Measurements from ENCODE around the gene LRCH4. TPM values are rescaled to one million over a fixed set of nuclear protein-coding genes. Genes with fewer than 3 reads are reported as not detected.

LRCH4 gene
- total and polyA plus RNA-seq, 2 of the 13 experiments (the other 11 are each of a cell fraction or from before 2014, with no cell fraction given) = 7.0 to 9.3 TPM

- TF ChIP-seq NFAT5 (CRISPR knock-in tag; IDR thresholded peaks at IDR 0.05) (no peak), LRRFIP1 (CRISPR knock-in tag; conservative IDR thresholded peaks at IDR 0.05) (no peak), AGO1 (IDR thresholded peaks at IDR 0.05; ENCODE audit: low read depth, low read length, poor library complexity, severe bottlenecking) (no peak), ZC3H13 (CRISPR knock-in tag; IDR thresholded peaks at IDR 0.05) (peak; percentile 37; the same call in 1 of the 2 replicates), ZSCAN5A (CRISPR knock-in tag; IDR thresholded peaks at IDR 0.05; ENCODE audit: borderline replicate concordance) (no peak), RBM22 (optimal IDR thresholded peaks at IDR 0.05; ENCODE audit: low read length) (peak; percentile 53), ZNF142 (CRISPR knock-in tag; IDR thresholded peaks at IDR 0.05) (no peak; the same call in 1 of the 2 replicates), SSRP1 (CRISPR knock-in tag; IDR thresholded peaks at IDR 0.05) (no peak; the same call in 1 of the 2 replicates), MXI1 (IDR thresholded peaks at IDR 0.05; ENCODE audit: borderline replicate concordance, low read depth, low read length) (peak; percentile 9; the same call in 1 of the 3 replicates), ZNF20 (CRISPR knock-in tag; IDR thresholded peaks at IDR 0.05) (no peak), ZNF160 (CRISPR knock-in tag; IDR thresholded peaks at IDR 0.05) (no peak), HDAC1 (CRISPR knock-in tag; IDR thresholded peaks at IDR 0.05) (no peak), DR1 (CRISPR knock-in tag; IDR thresholded peaks at IDR 0.05) (no peak; the same call in 1 of the 2 replicates)
Measured at GRCh38 chr7:100567031-100567730, 18.7 kb downstream of the LRCH4 start (continued).

Data from HepG2 (cell line).